GM12874 (cell line): Measurements from ENCODE around the gene FAT2.

Experiments used
- CTCF ChIP-seq: IDR thresholded peaks from 2 replicates; pipeline ENCODE4 v1.5.1; 2011; ENCODE audit warnings: low read depth, mild to moderate bottlenecking, control low read depth, low read length, moderate library complexity; ENCODE audit not compliant: insufficient read depth

The FAT2 gene

GRCh38 chr5:151580239-151580638 is 10.9 kb downstream of the FAT2 start:
- no peak for TF ChIP-seq CTCF

GRCh38 chr5:151578326-151579025 is 12.7 kb downstream of the FAT2 start:
- TF ChIP-seq CTCF, result no peak

GRCh38 chr5:151577566-151577965 is 13.6 kb downstream of the FAT2 start:
- no peak for TF ChIP-seq CTCF

GRCh38 chr5:151574444-151574996 is 16.6 kb downstream of the FAT2 start:
- TF ChIP-seq CTCF, result no peak

- TF ChIP-seq CTCF, result no peak
These were observed 18.3 kb downstream of the FAT2 start for GRCh38 chr5:151572657-151573368.

- no peak for TF ChIP-seq CTCF
These were observed 19.6 kb downstream of the FAT2 start for GRCh38 chr5:151571270-151572173.
